IPS DF 6.9 (cell line): ENCODE data around the gene KCNN2.

Experiments
- DNase-seq: peaks from one replicate; pipeline ENCODE4 v3.0.0-alpha.2; 2013; ENCODE audit warnings: low read depth, low spot score
- H3K27ac ChIP-seq: one replicate; pipeline ENCODE4 v1.5.1; 2013; ENCODE audit warnings: low read length, control low read depth
- H3K27me3 ChIP-seq: 2 replicates; pipeline ENCODE4 v1.6.1; 2013; ENCODE audit warnings: mild to moderate bottlenecking, low read length; ENCODE audit not compliant: control insufficient read depth, insufficient read depth
- H3K36me3 ChIP-seq: 2 replicates; pipeline ENCODE4 v1.6.1; 2013; ENCODE audit warnings: low read length; ENCODE audit not compliant: control insufficient read depth, insufficient read depth
- H3K4me1 ChIP-seq: 2 replicates; pipeline ENCODE4 v1.6.1; 2013; ENCODE audit warnings: low read length; ENCODE audit not compliant: control insufficient read depth, insufficient read depth
- H3K4me3 ChIP-seq: 2 replicates; pipeline ENCODE4 v1.5.1; 2013; ENCODE audit warnings: mild to moderate bottlenecking, low read length
- H3K9me3 ChIP-seq: 2 replicates; pipeline ENCODE4 v1.6.1; 2013; ENCODE audit warnings: low read length, inconsistent platforms; ENCODE audit not compliant: control insufficient read depth, insufficient read depth
- WGBS: extraction: QIAGEN DNeasy Blood & Tissue Kit; methylation state at CpG from one replicate; pipeline ENCODE4 v1.1.7; 2013; ENCODE audit warnings: mixed read lengths, missing lambda C conversion rate; ENCODE audit not compliant: insufficient read length, insufficient coverage; 5-methylcytosine and 5-hydroxymethylcytosine counted together

Gene KCNN2

GRCh38 chr5:114438471-114438870, 76.6 kb downstream of the KCNN2 start:
- Histone ChIP-seq H3K4me1 (no peaks in the 10 kb centered on the region; the same call in 1 of the 2 replicates), H3K27me3 (no peaks in the 10 kb centered on the region), H3K4me3 (no peak overlapping the region), H3K9me3 (no peaks in the 10 kb centered on the region), H3K27ac (no peak overlapping the region), H3K36me3 (no peaks in the 10 kb centered on the region)
- no peak for DNase-seq
- WGBS = no CpG with 5 or more reads among the region's 4 CpGs

GRCh38 chr5:114447084-114447773, 85.4 kb downstream of the KCNN2 start:
- no peak for DNase-seq
- no CpG with 5 or more reads among the region's 1 CpG for WGBS
- no peaks in the 10 kb centered on the region for H3K36me3 ChIP-seq

GRCh38 chr5:114448481-114448880, 86.6 kb downstream of the KCNN2 start:
- Histone ChIP-seq H3K27me3 (no peaks in the 10 kb centered on the region), H3K9me3 (no peaks in the 10 kb centered on the region), H3K27ac (no peak overlapping the region), H3K4me3 (no peak overlapping the region), H3K36me3 (no peaks in the 10 kb centered on the region), H3K4me1 (peaks cover 2% of the 10 kb centered on the region; the same call in 1 of the 2 replicates)
- no CpG with 5 or more reads among the region's 4 CpGs for WGBS
- no peak for DNase-seq

More at GRCh38 chr5:114447084-114447773, 85.4 kb downstream of the KCNN2 start:
- Histone ChIP-seq H3K9me3 (no peaks in the 10 kb centered on the region), H3K4me1 (peaks cover 2% of the 10 kb centered on the region; the same call in 1 of the 2 replicates), H3K27ac (no peak overlapping the region), H3K4me3 (no peak overlapping the region), H3K27me3 (no peaks in the 10 kb centered on the region)

GRCh38 chr5:114449860-114450421, 88.1 kb downstream of the KCNN2 start:
- Histone ChIP-seq H3K36me3 (no peaks in the 10 kb centered on the region), H3K9me3 (no peaks in the 10 kb centered on the region), H3K4me3 (no peak overlapping the region), H3K27me3 (no peaks in the 10 kb centered on the region), H3K4me1 (peaks cover 2% of the 10 kb centered on the region; the same call in 1 of the 2 replicates), H3K27ac (no peak overlapping the region)
- DNase-seq = peak; percentile 50
- WGBS = no CpG with 5 or more reads among the region's 16 CpGs

GRCh38 chr5:114450437-114450836, 88.6 kb downstream of the KCNN2 start:
- no CpG with 5 or more reads among the region's 3 CpGs for WGBS
- Histone ChIP-seq H3K27ac (no peak overlapping the region), H3K9me3 (no peaks in the 10 kb centered on the region), H3K4me1 (peaks cover 2% of the 10 kb centered on the region; the same call in 1 of the 2 replicates), H3K4me3 (no peak overlapping the region), H3K27me3 (no peaks in the 10 kb centered on the region), H3K36me3 (no peaks in the 10 kb centered on the region)
- no peak for DNase-seq

GRCh38 chr5:114458726-114459125, 96.9 kb downstream of the KCNN2 start:
- H3K4me1 ChIP-seq = no peaks in the 10 kb centered on the region; the same call in 1 of the 2 replicates
- no peak overlapping the region for H3K27ac ChIP-seq
- no peak for DNase-seq
- no peaks in the 10 kb centered on the region for H3K9me3 ChIP-seq
- WGBS = no CpG with 5 or more reads among the region's 5 CpGs
- no peak overlapping the region for H3K4me3 ChIP-seq
- no peaks in the 10 kb centered on the region for H3K36me3 ChIP-seq
- H3K27me3 ChIP-seq = no peaks in the 10 kb centered on the region

GRCh38 chr5:114467171-114467570, 105.3 kb downstream of the KCNN2 start:
- Histone ChIP-seq H3K36me3 (no peaks in the 10 kb centered on the region), H3K27me3 (no peaks in the 10 kb centered on the region), H3K27ac (no peak overlapping the region), H3K9me3 (no peaks in the 10 kb centered on the region), H3K4me1 (no peaks in the 10 kb centered on the region), H3K4me3 (no peak overlapping the region)
- no peak for DNase-seq
- no CpG with 5 or more reads among the region's 5 CpGs for WGBS

GRCh38 chr5:114467729-114468128, 105.9 kb downstream of the KCNN2 start:
- Histone ChIP-seq H3K27me3 (no peaks in the 10 kb centered on the region), H3K4me1 (no peaks in the 10 kb centered on the region), H3K27ac (no peak overlapping the region), H3K4me3 (no peak overlapping the region), H3K9me3 (no peaks in the 10 kb centered on the region), H3K36me3 (no peaks in the 10 kb centered on the region)
- no peak for DNase-seq
- WGBS = no CpG with 5 or more reads among the region's 3 CpGs

- no peaks in the 10 kb centered on the region for H3K9me3 ChIP-seq
- no peak overlapping the region for H3K27ac ChIP-seq
- no peaks in the 10 kb centered on the region for H3K27me3 ChIP-seq
- H3K4me3 ChIP-seq = no peak overlapping the region
- no peaks in the 10 kb centered on the region for H3K36me3 ChIP-seq
- WGBS = no CpG with 5 or more reads among the region's 4 CpGs
- no peak for DNase-seq
- no peaks in the 10 kb centered on the region for H3K4me1 ChIP-seq
Observed at GRCh38 chr5:114469372-114469771, 107.5 kb downstream of the KCNN2 start.

GRCh38 chr5:114471529-114471928, 109.7 kb downstream of the KCNN2 start:
- H3K27me3 ChIP-seq = no peaks in the 10 kb centered on the region
- H3K4me3 ChIP-seq = no peak overlapping the region
- no CpG with 5 or more reads among the region's 2 CpGs for WGBS
- H3K9me3 ChIP-seq = no peaks in the 10 kb centered on the region
- no peaks in the 10 kb centered on the region for H3K4me1 ChIP-seq
- H3K36me3 ChIP-seq = no peaks in the 10 kb centered on the region
- H3K27ac ChIP-seq = no peak overlapping the region
- no peak for DNase-seq

- Histone ChIP-seq H3K27ac (no peak overlapping the region), H3K27me3 (no peaks in the 10 kb centered on the region), H3K36me3 (no peaks in the 10 kb centered on the region), H3K9me3 (no peaks in the 10 kb centered on the region), H3K4me3 (no peak overlapping the region), H3K4me1 (no peaks in the 10 kb centered on the region)
- DNase-seq = no peak
- no CpG with 5 or more reads among the region's 2 CpGs for WGBS
Observed at GRCh38 chr5:114473541-114473940, 111.7 kb downstream of the KCNN2 start.
